ENCODE data around the gene TFG. TPM values are rescaled to one million over a fixed set of nuclear protein-coding genes. Genes with fewer than 3 reads are reported as not detected.

Gene TFG
- polyA plus RNA-seq, 1 experiment, result 97.7 TPM

DNA sequence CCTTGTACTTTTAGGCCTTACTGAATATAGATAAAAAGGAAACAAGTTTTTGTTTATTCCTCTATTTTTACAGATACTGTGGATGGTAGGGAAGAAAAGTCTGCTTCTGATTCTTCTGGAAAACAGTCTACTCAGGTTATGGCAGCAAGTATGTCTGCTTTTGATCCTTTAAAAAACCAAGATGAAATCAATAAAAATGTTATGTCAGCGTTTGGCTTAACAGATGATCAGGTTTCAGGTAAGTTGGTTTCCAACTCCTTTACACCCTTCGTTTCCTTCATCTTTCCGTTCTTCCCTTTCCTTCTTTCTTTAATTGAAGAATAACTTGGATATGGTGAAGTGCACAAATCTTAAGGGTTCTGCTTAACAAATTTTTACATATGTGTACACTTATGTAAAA is 23.1 kb downstream of the TFG start:
- ChIA-PET CTCF (no interaction called here), POLR2A (no interaction called here)
- H3K36me3 ChIP-seq (ENCODE audit: control insufficient read depth, insufficient read depth, low read length), result peaks cover 3% of the 10 kb centered on the region
- H3K4me3 ChIP-seq (ENCODE audit: low read depth, low read length), result no peak overlapping the region
- H3K27me3 ChIP-seq (ENCODE audit: control insufficient read depth, insufficient read depth, low read length), result no peaks in the 10 kb centered on the region
- DNase-seq (ENCODE audit: low read depth), result no peak
- TF ChIP-seq, protein P1, sequence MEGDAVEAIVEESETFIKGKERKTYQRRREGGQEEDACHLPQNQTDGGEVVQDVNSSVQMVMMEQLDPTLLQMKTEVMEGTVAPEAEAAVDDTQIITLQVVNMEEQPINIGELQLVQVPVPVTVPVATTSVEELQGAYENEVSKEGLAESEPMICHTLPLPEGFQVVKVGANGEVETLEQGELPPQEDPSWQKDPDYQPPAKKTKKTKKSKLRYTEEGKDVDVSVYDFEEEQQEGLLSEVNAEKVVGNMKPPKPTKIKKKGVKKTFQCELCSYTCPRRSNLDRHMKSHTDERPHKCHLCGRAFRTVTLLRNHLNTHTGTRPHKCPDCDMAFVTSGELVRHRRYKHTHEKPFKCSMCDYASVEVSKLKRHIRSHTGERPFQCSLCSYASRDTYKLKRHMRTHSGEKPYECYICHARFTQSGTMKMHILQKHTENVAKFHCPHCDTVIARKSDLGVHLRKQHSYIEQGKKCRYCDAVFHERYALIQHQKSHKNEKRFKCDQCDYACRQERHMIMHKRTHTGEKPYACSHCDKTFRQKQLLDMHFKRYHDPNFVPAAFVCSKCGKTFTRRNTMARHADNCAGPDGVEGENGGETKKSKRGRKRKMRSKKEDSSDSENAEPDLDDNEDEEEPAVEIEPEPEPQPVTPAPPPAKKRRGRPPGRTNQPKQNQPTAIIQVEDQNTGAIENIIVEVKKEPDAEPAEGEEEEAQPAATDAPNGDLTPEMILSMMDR (IDR thresholded peaks at IDR 0.05; ENCODE audit: insufficient read depth, low read depth, low read length), result no peak

DNA sequence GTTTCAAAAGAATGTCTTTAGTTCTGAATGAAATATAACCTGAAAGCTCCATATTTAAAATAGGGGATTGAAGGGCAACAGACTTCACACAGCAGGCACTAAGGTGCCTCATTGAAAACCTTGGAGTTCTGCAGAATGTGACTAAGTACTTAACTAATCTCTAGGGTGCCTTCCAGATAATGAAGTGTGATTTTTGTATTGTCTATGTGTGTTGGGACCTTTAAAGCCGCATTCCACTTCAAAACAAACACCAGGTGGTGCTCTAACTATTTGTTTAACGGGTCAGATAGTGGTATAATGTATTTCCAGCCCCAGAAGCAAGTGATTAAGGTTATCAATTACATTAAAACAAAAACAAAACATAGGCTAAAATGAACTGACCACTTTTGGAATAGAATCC is 28.0 kb downstream of the TFG start:
- POLR2A ChIA-PET, result no interaction called here
- Histone ChIP-seq H3K36me3 (ENCODE audit: control insufficient read depth, insufficient read depth, low read length) (peaks cover 3% of the 10 kb centered on the region), H3K27me3 (ENCODE audit: control insufficient read depth, insufficient read depth, low read length) (no peaks in the 10 kb centered on the region), H3K4me3 (ENCODE audit: low read depth, low read length) (no peak overlapping the region)
- no peak for DNase-seq (ENCODE audit: low read depth)
- CTCF ChIA-PET, result interaction anchor here (0.5 to 0.7 kb wide), 2 partner anchors 101 to 496 kb away, joined by 3 read pairs; no protein-coding TSS in a partner anchor
- TF ChIP-seq, protein P1 (IDR thresholded peaks at IDR 0.05; ENCODE audit: insufficient read depth, low read depth, low read length), result peak; percentile 38

DNA sequence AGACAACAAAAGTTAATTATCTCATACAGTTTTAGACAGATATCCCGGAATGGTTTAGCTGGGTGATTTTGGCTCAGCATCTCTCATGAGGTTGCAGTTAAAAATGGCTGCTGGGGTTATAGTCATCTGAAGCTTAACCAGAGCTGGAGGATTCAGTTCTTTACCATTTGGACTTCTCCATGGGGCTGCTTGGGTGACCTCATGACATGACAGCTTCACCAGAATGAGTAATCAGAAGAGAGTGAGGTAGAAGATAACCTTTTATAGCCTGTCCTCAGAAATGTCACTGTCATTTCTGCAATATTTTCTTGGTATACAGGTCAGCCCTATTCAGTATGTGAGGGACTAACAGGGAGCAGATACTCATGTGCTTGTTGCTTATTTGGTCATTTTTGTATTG is 30.9 kb downstream of the TFG start:
- ChIA-PET POLR2A (no interaction called here), CTCF (interaction anchor here (0.6 to 1.5 kb wide), 3 partner anchors 10 to 12 kb away, joined by 3 to 4 read pairs (median 3); no protein-coding TSS in a partner anchor)
- TF ChIP-seq, protein P1 (IDR thresholded peaks at IDR 0.05; ENCODE audit: insufficient read depth, low read depth, low read length), result no peak
- H3K4me3 ChIP-seq (ENCODE audit: low read depth, low read length), result no peak overlapping the region
- DNase-seq (ENCODE audit: low read depth), result no peak
- H3K27me3 ChIP-seq (ENCODE audit: control insufficient read depth, insufficient read depth, low read length), result no peaks in the 10 kb centered on the region
- H3K36me3 ChIP-seq (ENCODE audit: control insufficient read depth, insufficient read depth, low read length), result peaks cover 3% of the 10 kb centered on the region

DNA sequence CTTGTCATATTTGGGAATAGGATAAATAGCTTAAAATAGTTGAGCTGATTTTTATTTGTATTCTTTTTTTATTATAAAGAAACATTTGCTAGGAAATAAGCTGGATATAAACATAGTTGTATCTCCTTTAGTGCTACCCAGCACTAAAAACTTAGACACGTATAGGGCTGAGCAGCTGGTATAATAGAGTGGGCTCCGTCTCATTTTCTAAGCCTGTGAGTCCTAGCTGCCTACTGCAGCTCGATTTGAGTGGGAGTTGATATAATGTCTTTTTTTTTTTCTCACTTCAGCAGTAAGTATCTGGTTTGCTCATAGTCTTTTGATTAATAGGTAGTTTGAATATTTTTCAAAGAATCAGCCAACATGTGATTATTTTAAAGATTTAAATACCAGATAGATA is 34.2 kb downstream of the TFG start:
- CTCF ChIA-PET, result interaction anchor here (1.2 to 1.3 kb wide), 2 partner anchors 9 kb away, joined by 3 to 4 read pairs; no protein-coding TSS in a partner anchor
- DNase-seq (ENCODE audit: low read depth), result no peak
- no peaks in the 10 kb centered on the region for H3K27me3 ChIP-seq (ENCODE audit: control insufficient read depth, insufficient read depth, low read length)
- TF ChIP-seq, protein P1 (IDR thresholded peaks at IDR 0.05; ENCODE audit: insufficient read depth, low read depth, low read length), result no peak
- H3K36me3 ChIP-seq (ENCODE audit: control insufficient read depth, insufficient read depth, low read length), result peaks cover 6% of the 10 kb centered on the region
- H3K4me3 ChIP-seq (ENCODE audit: low read depth, low read length), result no peak overlapping the region
- POLR2A ChIA-PET, result no interaction called here

DNA sequence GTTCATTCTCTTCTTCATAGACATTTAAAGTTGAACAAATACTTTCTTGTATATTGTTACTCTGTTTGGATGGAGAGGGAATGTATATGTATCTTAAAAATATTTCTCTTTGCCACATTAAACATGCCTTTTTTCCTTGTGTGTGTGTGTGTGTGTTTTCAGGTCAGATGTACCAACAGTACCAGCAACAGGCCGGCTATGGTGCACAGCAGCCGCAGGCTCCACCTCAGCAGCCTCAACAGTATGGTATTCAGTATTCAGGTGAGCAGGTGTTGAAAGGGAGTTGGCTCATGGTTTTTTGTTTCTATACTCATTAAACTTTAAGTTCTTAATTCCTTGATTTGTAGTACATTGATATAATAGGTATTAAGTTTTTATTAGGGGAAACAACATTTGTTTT is 35.4 kb downstream of the TFG start:
- CTCF ChIA-PET, result interaction anchor here (1.2 kb wide), 1 partner anchor 8 kb away, joined by 3 read pairs; no protein-coding TSS in a partner anchor
- DNase-seq (ENCODE audit: low read depth), result no peak
- H3K27me3 ChIP-seq (ENCODE audit: control insufficient read depth, insufficient read depth, low read length), result no peaks in the 10 kb centered on the region
- POLR2A ChIA-PET, result no interaction called here
- TF ChIP-seq, protein P1 (IDR thresholded peaks at IDR 0.05; ENCODE audit: insufficient read depth, low read depth, low read length), result no peak
- peaks cover 7% of the 10 kb centered on the region for H3K36me3 ChIP-seq (ENCODE audit: control insufficient read depth, insufficient read depth, low read length)
- H3K4me3 ChIP-seq (ENCODE audit: low read depth, low read length), result no peak overlapping the region

Data from BJ (cell line).